ENCODE results near the gene SENP7.
A peak's percentile ranks its signal among the peaks of the same experiment; 100 is the strongest.
"Not testable (repeated sequence)": the region's sequence is repeated elsewhere in the genome, so short reads cannot be mapped to it uniquely, and the experiment has no call there.

The SENP7 gene

GRCh38 chr3:101519685-101520365 lies 6.8 kb upstream of the SENP7 start:
- DNase-seq: no peak

DNA sequence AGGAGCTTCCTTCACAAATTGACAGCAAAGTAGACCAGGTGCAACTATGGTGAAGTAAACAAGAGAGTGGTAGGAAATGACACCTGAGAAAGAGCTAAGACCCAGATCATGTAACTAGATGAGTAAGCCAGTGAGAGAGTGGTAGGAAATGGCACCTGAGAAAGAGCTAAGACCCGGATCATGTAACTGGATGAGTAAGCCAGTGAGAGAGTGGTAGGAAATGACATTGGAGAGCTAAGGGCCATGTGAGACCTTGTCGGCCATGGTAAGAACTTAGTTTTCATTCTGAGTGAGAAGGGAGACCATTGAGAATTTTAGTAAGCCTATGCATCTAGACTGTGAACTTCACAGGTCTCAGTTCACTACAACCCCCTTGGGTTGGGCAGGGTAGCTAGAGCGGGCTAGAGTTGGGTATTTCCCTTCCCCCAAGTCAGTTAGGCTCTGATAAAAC lies 5.4 kb upstream of the SENP7 start:
- peak; percentile 18 for DNase-seq

DNA sequence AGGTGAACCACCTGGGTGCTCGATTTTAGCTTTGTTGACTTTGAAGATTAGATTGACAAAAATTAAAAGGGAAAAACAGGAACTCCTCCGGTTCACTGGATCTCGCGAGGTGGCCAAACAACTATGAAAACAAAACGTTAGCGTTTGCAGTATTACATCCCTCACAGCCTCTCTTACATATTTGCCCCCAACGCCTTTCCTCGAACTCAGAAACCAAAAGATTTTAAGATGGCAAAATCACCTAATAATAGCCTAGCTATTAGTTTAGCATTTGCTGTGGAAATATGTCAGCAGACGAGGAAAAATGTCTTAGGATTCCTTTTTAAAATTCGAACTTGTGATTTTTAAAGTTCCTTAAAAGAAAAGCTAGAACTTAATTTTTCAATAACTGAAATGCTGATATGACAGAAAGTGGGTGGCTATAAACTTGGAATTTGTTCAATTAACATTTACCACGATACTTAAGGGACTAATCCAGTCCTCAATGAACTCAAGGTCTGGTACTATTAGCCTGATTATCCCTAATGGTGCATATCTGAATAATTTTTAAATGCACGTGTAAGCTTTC lies 491 bp upstream of the SENP7 start:
- no peak for DNase-seq

DNA sequence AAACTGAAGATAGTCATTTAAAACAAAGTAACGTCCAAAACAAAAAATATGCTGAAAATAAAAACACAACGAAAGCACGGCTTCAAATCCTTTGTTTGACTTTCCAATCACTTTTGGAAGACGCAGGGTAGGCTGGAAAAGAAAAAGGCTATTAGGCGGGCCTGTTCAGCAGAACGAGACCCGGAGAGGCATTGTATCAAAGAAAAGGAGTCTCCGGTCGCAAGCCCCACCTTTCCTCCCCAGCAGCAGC lies 691 bp downstream of the SENP7 start:
- no peak for DNase-seq

DNA sequence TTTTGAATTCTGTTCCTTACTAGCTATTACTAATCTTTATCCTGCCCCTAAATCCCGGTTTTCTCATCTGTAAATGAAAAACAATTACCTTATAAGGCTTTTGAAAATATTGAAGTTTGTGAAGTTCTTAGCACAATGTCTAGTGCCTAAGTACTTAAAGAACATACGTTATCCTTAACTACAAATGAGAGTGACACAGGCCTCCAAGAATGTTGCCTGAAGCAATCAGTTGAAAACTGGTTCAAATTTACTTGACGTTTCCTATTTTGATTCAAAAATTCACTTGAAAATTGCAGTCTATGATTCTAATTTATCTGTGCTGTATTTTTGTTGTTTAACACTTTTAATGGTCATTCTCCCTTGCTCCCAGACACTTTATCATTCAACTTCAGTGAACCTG lies 3.2 kb downstream of the SENP7 start:
- no peak for DNase-seq

GRCh38 chr3:101509281-101509680 lies 3.7 kb downstream of the SENP7 start:
- DNase-seq: no peak

DNA sequence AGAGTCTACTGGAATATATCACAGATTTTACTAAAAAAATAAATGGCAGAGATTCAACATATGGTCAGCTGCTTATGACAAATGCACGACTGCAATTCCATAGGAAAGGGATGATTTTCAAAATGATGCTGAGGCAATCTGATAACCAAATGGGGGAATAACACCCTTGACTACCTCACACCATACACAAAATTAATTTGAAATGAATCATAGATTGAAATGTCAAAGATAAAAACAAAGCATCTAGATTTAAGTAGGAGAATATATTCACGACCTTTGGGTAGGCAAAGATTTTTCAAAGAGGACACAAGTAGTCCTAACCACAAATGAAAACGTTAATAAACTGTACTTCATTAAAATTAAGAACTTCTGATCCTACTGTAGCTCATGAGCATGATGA lies 11.2 kb downstream of the SENP7 start:
- no peak for DNase-seq

- DNase-seq: no peak
Measured at GRCh38 chr3:101500208-101500607, 12.8 kb downstream of the SENP7 start.

- no peak for DNase-seq
Measured at GRCh38 chr3:101497803-101498202, 15.2 kb downstream of the SENP7 start.

DNA sequence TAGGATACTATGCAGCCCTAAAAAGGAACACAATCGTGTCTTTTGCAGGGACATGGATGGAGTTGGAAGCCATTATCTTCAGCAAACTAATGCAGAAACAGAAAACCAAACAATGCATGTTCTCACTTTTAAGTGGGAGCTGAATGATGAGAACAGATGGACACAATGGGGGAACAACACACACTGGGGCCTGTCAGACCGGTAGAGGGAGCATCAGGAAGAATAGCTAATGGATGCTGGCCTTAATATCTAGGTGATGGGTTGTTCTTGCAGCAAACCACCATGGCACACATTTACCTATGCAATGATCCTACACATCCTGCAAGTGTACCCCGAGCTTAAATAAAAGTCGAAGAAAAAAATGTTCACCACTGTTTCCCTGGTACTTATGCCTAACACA lies 17.5 kb downstream of the SENP7 start:
- no peak for DNase-seq

DNA sequence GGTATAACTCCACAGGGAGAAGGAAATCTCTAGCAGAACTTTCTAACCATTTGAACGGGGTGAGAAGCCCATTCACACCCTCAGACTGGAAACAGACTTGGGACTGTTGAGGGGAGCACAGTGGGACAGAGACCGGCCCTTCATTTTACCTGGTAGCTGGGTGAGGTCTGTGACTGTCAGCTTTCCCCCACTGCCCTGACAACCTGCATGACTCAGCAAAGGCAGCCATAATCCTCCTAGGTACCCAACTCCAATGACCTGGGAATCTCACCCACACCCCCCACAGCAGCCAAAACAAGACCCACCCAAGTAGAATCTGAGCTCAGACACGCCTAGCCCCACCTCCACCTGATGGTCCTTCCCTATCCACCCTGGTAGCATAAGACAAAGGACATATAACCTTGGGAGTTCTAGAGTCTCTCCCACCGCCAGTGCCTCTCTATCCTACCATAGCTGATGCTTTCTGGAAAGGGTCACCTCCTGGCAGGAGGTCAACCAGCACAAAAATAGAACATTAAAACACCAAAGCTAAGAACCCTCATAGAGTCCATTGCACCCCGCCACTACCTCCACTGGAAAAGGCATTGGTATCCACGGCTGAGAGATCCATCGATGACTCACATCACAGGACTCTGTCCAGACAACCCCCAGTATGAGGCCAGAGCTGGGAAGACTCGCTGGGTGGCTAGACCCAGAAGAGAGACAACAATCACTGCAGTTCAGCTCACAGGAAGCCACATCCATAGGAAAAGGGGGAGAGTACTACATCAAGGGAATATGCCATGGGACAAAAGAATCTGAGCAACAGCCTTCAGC lies 28.0 kb downstream of the SENP7 start:
- DNase-seq: no peak

- DNase-seq: no peak
Measured at GRCh38 chr3:101478980-101479379, 34.0 kb downstream of the SENP7 start.

DNA sequence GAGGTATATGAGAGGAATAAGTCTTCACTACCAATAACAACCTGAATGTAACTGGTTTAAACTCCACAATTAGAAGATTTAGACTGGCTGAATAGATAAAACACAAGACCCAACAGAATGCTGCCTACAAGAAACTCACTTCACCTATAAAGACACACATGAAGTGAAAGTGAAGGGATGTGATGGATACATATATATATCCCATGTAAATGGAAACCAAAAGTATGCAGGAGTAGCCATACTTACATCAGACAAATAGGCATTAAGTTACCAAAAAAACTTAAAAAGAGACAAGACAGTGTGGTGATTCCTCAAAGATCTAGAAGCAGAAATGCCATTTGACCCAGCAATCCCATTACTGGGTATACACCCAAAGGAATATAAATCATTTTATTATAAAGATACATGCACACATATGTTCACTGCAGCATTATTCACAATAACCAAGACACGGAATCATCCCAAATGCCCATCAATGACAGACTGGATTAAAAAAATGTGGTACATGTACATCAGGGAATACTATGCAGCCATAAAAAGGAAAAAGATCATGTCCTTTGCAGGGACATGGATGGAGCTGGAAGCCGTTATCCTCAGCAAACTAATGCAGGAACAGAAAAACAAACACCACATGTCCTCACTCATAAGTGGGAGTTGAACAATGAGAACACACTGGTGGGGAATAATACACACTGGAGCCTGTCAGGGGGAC lies 38.0 kb downstream of the SENP7 start:
- not testable (repeated sequence) for DNase-seq

DNA sequence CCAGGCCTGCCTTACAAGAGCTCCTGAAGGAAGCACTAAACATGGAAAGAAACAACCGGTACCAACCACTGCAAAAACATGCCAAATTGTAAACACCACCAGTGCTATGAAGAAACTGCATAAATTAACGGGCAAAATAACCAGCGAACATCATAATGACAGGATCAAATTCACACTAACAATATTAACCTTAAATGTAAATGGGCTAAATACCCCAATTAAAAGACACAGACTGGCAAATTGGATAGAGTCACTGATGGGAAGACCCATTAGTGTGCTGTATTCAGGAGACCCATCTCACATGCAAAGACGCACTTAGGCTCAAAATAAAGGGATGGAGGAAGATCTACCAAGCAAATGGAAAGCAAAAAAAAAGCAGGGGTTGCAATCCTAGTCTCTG lies 44.3 kb downstream of the SENP7 start:
- not testable (repeated sequence) for DNase-seq

DNA sequence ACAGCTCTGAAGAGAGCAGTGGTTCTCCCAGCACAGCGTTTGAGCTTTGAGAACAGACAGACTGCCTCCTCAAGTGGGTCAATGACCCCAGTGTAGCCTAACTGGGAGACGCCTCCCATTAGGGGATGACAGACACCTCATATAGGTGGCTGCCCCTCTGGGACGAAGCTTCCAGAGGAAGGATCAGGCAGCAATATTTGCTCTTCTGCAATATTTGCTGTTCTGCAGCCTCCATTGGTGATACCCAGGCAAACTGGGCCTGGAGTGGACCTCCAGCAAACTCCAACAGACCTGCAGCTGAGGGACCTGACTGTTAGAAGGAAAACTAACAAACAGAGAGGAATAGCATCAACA lies 45.7 kb downstream of the SENP7 start:
- DNase-seq: not testable (repeated sequence)

- no peak for DNase-seq
Measured at GRCh38 chr3:101466465-101467309, 46.3 kb downstream of the SENP7 start.

DNA sequence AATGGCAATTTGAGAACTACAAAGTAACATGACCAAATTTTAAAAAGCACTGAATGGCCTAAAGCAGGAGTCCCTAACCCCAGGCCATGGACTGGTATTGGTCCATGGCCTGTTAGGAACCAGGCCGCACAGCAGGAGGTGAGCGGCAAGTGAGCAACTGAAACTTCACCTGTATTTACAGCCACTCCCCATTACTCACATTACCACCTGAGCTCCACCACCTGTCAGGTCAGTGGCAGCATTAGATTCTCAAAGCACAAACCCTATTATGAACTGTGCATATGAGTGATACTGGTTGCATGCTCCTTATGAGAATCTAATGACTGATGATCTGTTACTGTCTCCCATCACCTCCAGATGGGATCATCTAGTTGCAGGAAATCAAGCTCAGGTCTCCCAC lies 48.8 kb downstream of the SENP7 start:
- DNase-seq: no peak

DNA sequence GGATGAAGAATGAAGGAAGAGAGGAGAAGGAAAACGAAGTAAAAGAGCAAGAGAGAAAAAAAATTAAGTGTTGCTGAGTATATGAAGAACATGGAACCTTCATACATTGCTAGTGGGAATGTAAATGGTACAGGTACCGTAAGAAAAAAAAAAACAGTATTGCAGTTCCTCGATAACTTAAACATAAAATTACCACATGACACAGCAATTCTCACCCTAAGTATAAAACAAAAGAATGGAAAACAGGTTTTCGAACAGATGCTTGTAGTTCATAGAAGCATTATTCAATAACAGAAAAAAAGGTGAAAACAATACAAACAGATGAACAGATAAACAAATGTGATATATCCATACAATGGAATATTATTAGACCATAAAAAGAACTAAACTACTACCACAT lies 51.6 kb downstream of the SENP7 start:
- DNase-seq: no peak

- no peak for DNase-seq
Measured at GRCh38 chr3:101458387-101458786, 54.6 kb downstream of the SENP7 start.

- DNase-seq: no peak
Measured at GRCh38 chr3:101454629-101455028, 58.4 kb downstream of the SENP7 start.

DNA sequence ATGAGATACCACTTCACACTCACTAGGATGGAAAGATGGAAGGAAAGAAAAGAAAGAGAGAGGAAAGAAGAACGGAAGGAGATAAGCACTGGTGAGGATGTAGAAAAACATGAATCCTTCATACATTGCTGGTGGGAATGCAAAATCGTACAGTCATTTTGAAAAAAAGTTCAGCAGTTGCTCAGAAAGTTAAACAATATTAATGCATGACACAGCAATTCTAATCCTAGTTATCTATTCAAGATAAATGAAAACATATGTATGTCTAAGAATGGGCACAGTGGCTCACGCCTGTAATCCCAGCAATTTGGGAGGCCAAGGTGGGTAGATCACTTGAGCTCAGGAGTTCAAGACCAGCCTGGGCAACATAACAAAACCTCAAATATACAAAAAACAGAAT lies 59.1 kb downstream of the SENP7 start:
- DNase-seq: no peak

DNA sequence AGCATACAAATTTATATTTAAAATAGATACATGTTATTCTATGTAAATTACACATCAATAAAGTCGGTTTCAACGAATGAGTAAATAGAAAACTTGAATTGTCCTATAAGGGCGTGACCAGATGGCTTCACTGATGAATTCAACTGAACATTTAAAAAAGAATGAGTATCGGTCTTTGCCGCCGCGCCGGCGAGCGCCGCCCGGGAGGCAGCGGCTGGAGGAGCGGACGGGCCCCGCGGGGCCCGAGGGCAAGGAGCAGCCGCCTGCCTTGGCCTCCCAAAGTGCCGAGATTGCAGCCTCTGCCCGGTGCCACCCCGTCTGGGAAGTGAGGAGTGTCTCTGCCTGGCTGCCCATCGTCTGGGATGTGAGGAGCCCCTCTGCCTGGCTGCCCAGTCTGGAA lies 74.4 kb downstream of the SENP7 start:
- not testable (repeated sequence) for DNase-seq

DNA sequence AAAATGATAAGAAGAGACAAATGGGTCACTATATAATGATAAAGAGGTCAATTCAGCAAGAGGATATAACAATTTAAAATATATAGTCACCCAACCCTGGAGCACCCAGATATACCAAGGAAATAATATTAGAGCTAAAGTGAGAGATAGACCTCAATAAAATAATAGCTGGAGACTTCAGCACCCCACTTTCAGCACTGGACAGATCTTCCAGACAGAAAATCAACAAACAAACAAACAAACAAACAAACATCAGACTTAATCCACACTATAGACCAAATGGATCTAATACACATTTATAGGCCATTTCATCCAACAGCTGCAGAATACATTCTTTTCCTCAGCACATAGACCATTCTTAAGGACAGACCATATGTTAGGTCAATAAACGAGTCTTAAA lies 79.4 kb downstream of the SENP7 start:
- DNase-seq: no peak
